GM19455 (cell line): ENCODE data around the gene GLS.
A peak's percentile ranks its signal among the peaks of the same experiment; 100 is the strongest.
"Not testable (repeated sequence)": the region's sequence is repeated elsewhere in the genome, so short reads cannot be mapped to it uniquely, and the experiment has no call there.

Experiments
- ATAC-seq: cut with Tn5 transposase; IDR thresholded peaks from one replicate; pipeline ENCODE4 v1.9.1; 2021; ENCODE audit not compliant: unreplicated experiment

Gene GLS

DNA sequence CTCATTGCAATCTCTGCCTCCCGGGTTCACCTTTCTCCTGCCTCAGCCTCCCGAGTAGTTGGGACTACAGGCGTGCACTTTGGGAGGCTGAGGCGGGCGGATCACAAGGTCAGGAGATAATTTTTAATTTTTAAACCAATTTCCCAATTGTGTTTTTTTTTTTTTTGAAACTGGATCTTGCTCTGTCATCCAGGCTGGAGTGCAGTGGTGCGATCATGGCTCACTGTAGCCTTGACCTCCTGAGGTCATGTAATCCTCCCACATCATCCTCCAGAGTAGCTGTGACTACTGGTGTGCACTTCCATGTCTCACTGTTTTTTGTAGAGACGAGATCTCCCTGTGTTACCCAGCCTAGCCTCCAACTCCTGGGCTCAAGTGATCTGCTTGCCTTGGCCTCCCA is 49.3 kb downstream of the GLS start:
- ATAC-seq = no peak

DNA sequence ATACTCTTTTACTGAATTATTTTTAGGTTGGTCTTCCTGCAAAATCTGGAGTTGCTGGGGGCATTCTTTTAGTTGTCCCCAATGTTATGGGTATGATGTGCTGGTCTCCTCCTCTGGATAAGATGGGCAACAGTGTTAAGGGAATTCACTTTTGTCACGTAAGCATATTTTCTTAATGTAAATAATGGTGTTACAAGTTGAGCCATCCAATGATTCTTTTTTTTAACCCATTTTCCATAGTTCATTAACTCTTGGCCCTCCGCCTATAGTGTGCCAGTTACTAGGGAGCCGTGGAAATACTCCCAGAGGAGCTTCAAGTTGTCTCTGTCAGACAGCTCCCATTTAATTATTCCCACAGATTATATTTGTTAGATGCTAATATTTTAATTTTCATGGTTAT is 49.8 kb downstream of the GLS start:
- ATAC-seq = no peak

- ATAC-seq = no peak
Measured at GRCh38 chr2:190932514-190932913, 51.9 kb downstream of the GLS start.

DNA sequence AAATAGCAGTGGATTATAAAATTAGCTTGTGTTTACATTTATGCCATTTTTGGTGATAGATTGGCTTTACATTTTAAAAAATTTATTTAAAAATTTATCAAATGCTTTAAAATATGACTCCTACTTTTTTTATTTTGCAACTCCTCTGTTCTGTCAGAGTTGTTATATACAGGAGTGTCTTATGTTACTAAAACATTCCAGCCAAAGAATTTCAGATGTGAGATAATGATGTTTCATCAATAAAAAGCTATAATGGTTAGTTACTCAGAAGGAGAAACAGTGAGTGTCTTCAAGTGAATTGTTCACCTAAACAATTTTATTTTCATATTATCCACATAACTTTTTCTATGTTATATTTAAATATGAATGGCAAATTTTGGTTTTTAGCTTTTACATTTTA is 52.7 kb downstream of the GLS start:
- no peak for ATAC-seq

DNA sequence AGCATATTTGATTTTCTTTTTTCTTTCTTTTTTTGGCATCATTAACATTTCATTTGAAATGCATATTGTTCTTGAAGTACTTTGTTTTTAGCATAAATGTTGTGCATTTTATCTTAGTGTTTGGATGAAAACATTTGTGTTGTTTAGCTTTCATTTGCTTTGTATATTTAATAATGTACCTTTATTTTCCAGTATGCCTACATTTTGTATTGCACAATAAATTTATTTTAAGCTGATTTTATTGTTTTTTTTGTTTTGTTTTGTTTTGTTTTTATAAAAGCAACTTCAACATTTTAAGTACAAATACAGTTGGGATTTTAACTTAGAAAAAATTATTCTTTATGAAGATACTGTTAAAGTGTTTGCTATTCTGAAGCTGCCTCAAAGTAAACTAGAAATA is 54.4 kb downstream of the GLS start:
- ATAC-seq = no peak

GRCh38 chr2:190938771-190939335 is 58.2 kb downstream of the GLS start:
- ATAC-seq = no peak

DNA sequence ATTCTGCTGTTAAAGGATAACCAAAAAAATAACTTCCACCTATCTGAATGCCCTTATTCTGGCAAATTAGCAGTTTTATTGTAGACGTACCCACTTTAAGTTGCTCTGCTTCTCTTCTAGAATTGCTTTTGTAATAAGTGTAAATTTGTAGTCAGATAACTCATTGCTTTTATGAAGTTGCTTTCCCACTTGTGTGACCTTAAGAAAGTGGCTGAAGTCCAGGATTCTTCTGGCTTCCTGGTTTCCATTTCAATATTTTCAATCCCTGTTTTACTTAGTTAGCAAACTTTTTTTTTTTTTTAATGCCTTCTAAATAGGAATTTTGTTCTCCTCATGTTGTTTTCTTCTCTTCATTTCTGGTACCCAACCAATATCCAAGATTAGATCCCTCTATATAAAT is 59.8 kb downstream of the GLS start:
- no peak for ATAC-seq

GRCh38 chr2:190941571-190941970 is 61.0 kb downstream of the GLS start:
- no peak for ATAC-seq

DNA sequence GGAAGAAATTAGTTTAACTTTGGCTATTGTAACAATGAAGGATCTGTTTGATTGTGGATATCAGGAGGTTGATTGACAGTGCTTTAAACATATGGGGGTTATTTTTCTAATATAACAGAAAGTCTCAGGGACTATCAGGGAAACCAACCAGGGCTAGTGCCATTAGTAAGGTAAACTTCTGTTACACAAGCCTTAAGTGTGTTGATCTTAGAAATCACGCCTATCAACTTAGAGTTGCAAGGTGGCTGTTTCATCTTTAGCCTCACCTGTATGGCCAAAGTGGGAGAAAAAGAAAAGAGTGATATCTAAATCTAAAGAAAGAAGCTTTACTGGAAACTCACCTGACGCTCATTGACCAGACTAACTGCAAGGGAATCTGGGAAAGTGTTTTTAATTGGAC is 62.1 kb downstream of the GLS start:
- ATAC-seq = no peak

DNA sequence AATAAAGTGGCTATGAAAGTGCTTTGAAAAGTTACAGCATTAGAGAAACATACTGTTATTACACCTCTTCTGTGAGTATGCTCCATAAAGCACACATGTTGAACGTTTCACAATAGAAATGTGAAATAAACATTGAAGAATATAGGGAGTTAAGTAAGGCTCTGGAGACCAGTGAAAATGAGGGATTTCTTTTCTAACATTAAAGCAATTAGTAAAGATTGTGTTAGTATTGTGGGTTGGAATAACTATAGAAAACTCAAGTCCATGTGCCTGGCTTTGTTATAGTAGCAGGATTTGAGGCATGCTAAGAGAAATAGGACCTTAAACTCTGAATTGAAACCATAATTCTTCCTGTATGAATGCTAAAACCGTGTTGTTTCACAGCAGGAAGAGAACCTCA is 63.1 kb downstream of the GLS start:
- no peak for ATAC-seq

DNA sequence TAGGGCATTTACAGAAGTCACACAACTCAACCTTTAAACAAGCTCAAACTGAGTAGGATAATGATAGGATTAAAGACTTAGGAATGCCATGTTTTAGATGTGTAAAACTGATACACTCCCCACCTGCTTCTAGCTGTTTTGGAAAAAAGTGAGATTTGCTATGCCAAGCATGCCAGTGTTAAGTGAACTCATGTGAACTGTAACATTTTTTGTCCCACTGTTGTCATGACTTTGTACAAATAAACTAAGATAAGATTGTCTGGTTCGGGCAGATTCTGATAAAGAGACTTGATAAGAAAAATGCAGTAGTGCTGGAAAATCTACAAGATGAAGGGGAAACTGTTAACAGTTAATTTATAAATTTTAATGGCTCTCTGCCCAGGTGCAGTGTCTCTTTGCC is 66.5 kb downstream of the GLS start:
- ATAC-seq = no peak

GRCh38 chr2:190947711-190948251 is 67.2 kb downstream of the GLS start:
- ATAC-seq = peak; percentile 61

GRCh38 chr2:190948671-190949070 is 68.0 kb downstream of the GLS start:
- no peak for ATAC-seq

- no peak for ATAC-seq
Measured at GRCh38 chr2:190950566-190950991, 70.0 kb downstream of the GLS start.

GRCh38 chr2:190953257-190953656 is 72.6 kb downstream of the GLS start:
- no peak for ATAC-seq

GRCh38 chr2:190959911-190960788 is 79.5 kb downstream of the GLS start:
- ATAC-seq = no peak

DNA sequence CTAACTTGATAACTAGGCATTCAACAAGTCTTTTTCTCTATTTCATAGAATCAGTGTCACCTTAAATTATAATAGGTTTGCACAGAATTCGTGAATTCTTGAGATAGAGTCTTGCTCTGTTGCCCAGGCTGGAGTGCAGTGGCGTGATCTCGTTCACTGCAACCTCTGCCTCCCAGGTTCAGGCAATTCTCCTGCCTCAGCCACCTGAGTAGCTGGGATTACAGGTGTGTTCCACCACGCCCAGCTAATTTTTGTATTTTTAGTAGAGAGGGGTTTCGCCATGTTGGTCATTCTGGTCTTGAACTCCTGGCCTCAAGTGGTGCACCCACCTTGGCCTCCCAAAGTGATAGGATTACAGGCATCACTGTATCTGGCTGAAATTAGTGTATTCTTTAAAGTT is 80.5 kb downstream of the GLS start:
- not testable (repeated sequence) for ATAC-seq

DNA sequence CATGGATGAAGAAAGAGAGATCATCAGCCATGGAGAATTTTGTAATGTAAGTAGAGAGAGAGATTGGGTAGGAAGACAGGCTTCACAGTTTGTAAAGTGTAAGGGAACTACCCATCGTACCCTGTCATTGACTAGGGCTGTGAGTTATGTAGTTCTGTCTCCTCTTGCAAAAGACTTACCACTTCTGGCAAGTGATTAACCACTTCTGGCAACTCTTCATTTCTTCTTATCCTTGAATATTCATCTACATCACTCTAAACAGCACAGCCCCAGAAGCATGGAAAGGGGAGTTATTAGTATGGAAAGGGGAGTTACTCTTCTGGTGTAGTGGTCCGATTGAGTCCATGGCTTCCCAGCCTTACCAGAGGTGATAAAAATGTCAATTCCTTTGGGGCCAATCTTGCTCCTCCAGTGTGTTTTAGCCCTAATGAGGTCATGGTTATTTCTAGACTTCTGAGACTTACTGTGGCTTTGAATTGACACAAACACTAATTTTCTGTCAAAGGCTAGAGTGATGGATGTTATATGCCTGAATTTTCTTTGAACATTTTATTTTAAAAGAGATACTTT is 81.4 kb downstream of the GLS start:
- no peak for ATAC-seq

GRCh38 chr2:190963088-190963487 is 82.5 kb downstream of the GLS start:
- ATAC-seq = no peak

DNA sequence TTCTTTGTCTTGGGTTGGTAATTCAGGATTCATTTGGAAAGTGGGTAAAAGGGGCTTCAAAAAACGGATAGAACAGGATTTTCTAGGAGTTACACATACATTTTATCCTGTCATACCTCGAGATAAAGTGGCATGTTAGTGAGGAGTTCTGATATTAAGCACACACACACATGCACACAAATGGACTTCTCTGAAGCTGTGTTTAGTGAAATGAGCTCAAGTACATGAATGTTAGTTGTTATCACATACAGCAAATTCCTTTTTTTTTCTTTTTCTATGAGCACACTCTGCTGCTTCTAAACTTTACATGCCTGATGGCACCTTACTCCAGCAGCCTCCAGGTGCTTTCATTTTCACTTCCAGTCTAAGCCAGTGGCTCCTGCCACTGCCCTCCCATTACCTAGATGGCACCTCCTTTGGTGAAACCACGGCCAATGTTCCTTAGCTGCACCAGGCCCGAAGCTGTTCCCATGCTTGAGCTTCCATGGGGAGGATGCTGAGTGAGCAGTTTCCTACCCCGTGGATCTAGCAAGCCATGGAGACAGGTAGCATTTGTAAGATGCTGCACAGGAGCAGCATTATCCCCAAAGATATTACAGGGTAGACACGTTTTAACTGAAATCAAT is 83.7 kb downstream of the GLS start:
- ATAC-seq = no peak

DNA sequence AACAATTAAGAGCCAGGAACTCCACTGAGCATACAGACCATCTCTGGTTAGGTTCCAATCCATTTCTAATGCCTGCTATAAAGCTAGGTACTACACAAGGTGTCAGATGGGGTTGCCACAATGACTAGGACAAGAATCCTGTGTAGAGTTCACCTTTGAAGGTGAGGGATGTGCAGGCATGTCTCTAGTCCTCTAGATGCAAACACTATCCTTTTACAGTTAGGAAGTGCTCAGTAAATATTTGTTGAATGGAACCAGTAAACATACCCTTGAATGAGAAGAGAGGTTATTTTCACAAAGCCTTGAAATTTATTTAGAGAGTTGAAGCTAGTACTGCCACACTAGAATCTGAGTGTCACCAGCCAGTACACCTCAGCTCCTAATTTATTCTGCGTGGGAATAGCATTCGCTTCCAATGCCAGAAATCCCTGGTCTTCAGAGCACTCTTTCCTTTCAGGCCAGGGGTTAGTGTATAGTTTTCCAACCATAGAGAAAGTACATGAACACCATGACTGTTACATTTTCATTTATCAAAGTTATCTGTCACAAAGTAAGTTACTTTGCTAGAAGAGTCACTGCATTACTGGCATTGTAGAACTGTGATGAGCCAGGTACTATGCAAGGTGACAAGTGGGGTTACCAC is 85.1 kb downstream of the GLS start:
- ATAC-seq = no peak
